ENCODE results near the gene GCK. TPM values are rescaled to one million over a fixed set of nuclear protein-coding genes. Genes with fewer than 3 reads are reported as not detected.
A peak's percentile ranks its signal among the peaks of the same experiment; 100 is the strongest.

Gene GCK
- polyA plus RNA-seq, 1 experiment: 0.35 TPM

GRCh38 chr7:44133295-44133694, 55.9 kb downstream of the GCK start:
- ChIA-PET POLR2A (interaction anchor here (0.7 kb wide), 1 partner anchor 381 kb away, joined by 6 read pairs; no protein-coding TSS in a partner anchor), CTCF (interaction anchor here (0.7 kb wide), 1 partner anchor 61 kb away, joined by 3 read pairs; no protein-coding TSS in a partner anchor)
- Histone ChIP-seq H3K27me3 (ENCODE audit: control insufficient read depth, insufficient read depth, low read length) (peaks cover 9% of the 10 kb centered on the region), H3K4me3 (ENCODE audit: low read depth, low read length) (no peak overlapping the region), H3K27ac (ENCODE audit: low read depth, low read length) (no peak overlapping the region), H3K9me3 (ENCODE audit: control insufficient read depth, insufficient read depth, low read length) (peaks cover 2% of the 10 kb centered on the region; the same call in 1 of the 2 replicates)
- no peak for DNase-seq (ENCODE audit: low read depth, low spot score)
- TF ChIP-seq CTCF (IDR thresholded peaks at IDR 0.05; ENCODE audit: low read depth, low read length): no peak

- no peak for DNase-seq (ENCODE audit: low read depth, low spot score)
- peaks cover 2% of the 10 kb centered on the region for H3K27me3 ChIP-seq (ENCODE audit: control insufficient read depth, insufficient read depth, low read length)
- H3K4me3 ChIP-seq (ENCODE audit: low read depth, low read length): no peak overlapping the region
- ChIA-PET POLR2A (interaction anchor here (0.6 to 0.7 kb wide), 2 partner anchors 31 to 63 kb away, joined by 3 to 10 read pairs; no protein-coding TSS in a partner anchor), CTCF (interaction anchor here (1.1 to 2.5 kb wide), 2 partner anchors 65 to 434 kb away, joined by 3 to 18 read pairs; no protein-coding TSS in a partner anchor)
- no peak overlapping the region for H3K27ac ChIP-seq (ENCODE audit: low read depth, low read length)
- H3K9me3 ChIP-seq (ENCODE audit: control insufficient read depth, insufficient read depth, low read length): peaks cover 12% of the 10 kb centered on the region
- TF ChIP-seq CTCF (IDR thresholded peaks at IDR 0.05; ENCODE audit: low read depth, low read length): no peak
Measured at GRCh38 chr7:44132039-44132438, 57.2 kb downstream of the GCK start.

GRCh38 chr7:44131173-44132029, 57.8 kb downstream of the GCK start:
- Histone ChIP-seq H3K27ac (ENCODE audit: low read depth, low read length) (no peak overlapping the region), H3K27me3 (ENCODE audit: control insufficient read depth, insufficient read depth, low read length) (peaks cover 2% of the 10 kb centered on the region), H3K9me3 (ENCODE audit: control insufficient read depth, insufficient read depth, low read length) (peaks cover 12% of the 10 kb centered on the region), H3K4me3 (ENCODE audit: low read depth, low read length) (no peak overlapping the region)
- no peak for DNase-seq (ENCODE audit: low read depth, low spot score)
- POLR2A ChIA-PET: interaction anchor here (0.6 to 0.7 kb wide), 2 partner anchors 32 to 62 kb away, joined by 3 to 10 read pairs; no protein-coding TSS in a partner anchor
- TF ChIP-seq CTCF (IDR thresholded peaks at IDR 0.05; ENCODE audit: low read depth, low read length): peak; percentile 44
- CTCF ChIA-PET: interaction anchor here (1.0 to 2.5 kb wide), 5 partner anchors 11 to 434 kb away, joined by 3 to 18 read pairs (median 3); partner anchors contain the start of gene YKT6

GRCh38 chr7:44128721-44129582, 60.3 kb downstream of the GCK start:
- DNase-seq (ENCODE audit: low read depth, low spot score): no peak
- no peak for TF ChIP-seq CTCF (IDR thresholded peaks at IDR 0.05; ENCODE audit: low read depth, low read length)
- POLR2A ChIA-PET: no interaction called here

More at GRCh38 chr7:44128721-44129582, 60.3 kb downstream of the GCK start:
- CTCF ChIA-PET: no interaction called here
- H3K27ac ChIP-seq (ENCODE audit: low read depth, low read length): no peak overlapping the region
- peaks cover 2% of the 10 kb centered on the region for H3K27me3 ChIP-seq (ENCODE audit: control insufficient read depth, insufficient read depth, low read length)
- H3K9me3 ChIP-seq (ENCODE audit: control insufficient read depth, insufficient read depth, low read length): peaks cover 12% of the 10 kb centered on the region
- H3K4me3 ChIP-seq (ENCODE audit: low read depth, low read length): no peak overlapping the region

Measured in AG04450 (cell line).